SK-N-SH (cell line): Measurements from ENCODE around the gene ITLN1. TPM values are rescaled to one million over a fixed set of nuclear protein-coding genes. Genes with fewer than 3 reads are reported as not detected.

Experiments
- CTCF ChIA-PET: fragments of 300-600, 350-600 bp; formaldehyde crosslinking; extraction: SDS; loops from one replicate; lab custom pipeline; 2021; lab: Yijun Ruan, JAX
- POLR2A ChIA-PET: fragments of 350-600 bp; sonication (Branson Sonifier 250); formaldehyde crosslinking; extraction: SDS; loops from one replicate; lab custom pipeline; 2020; ENCODE audit warnings: antibody characterized with exemption, inconsistent platforms; lab: Yijun Ruan, JAX
- DNase-seq: peaks from one replicate; pipeline ENCODE4 v3.0.0; 2012
- H2AFZ ChIP-seq: fragments of 200-600 bp; sonication (generic); 2 replicates; pipeline ENCODE4 v1.8.1; 2016; ENCODE audit warnings: antibody characterized with exemption, mild to moderate bottlenecking, low read depth
- H3F3A ChIP-seq: fragments of 200-600 bp; sonication (generic); replicated peaks from 2 replicates; pipeline ENCODE3; 2016; ENCODE audit warnings: antibody characterized with exemption, mild to moderate bottlenecking; ENCODE audit not compliant: insufficient read depth
- H3K27ac ChIP-seq, 2 experiments: fragments of 200-500 bp in 1 of 2; fragments of 200-600 bp in 1 of 2; sonication (Bioruptor generic) in 1 of 2; sonication (generic), shearing (Covaris generic) in 1 of 2; 2 replicates each; pipeline versions ENCODE4 v1.5.1 to v1.6.1; 2014 to 2016; ENCODE audit warnings: low read depth in 2 of 2, inconsistent platforms in 1 of 2, low read length in 1 of 2, mild to moderate bottlenecking in 1 of 2, mixed read lengths in 1 of 2
- H3K27me3 ChIP-seq: fragments of 200-600 bp; sonication (generic), shearing (Covaris generic); 2 replicates; pipeline ENCODE4 v1.6.1; 2016; ENCODE audit warnings: mixed run types; ENCODE audit not compliant: insufficient read depth
- H3K36me3 ChIP-seq, 2 experiments: fragments of 200-500 bp in 1 of 2; fragments of 200-600 bp in 1 of 2; sonication (Bioruptor generic) in 1 of 2; sonication (generic) in 1 of 2; replicated peaks in 1 of 2; 2 replicates each; pipeline versions ENCODE3 to v1.5.1; 2014 to 2016; ENCODE audit warnings: low read length in 1 of 2, mild to moderate bottlenecking in 1 of 2; ENCODE audit not compliant: insufficient read depth in 2 of 2, control insufficient read depth in 1 of 2
- H3K4me1 ChIP-seq, 2 experiments: fragments of 200-500 bp in 1 of 2; fragments of 200-600 bp in 1 of 2; sonication (Bioruptor generic) in 1 of 2; sonication (generic), shearing (Covaris generic) in 1 of 2; 2 replicates each; pipeline versions ENCODE4 v1.5.1 to v1.6.1; 2014 to 2016; ENCODE audit warnings: low read depth in 1 of 2, low read length in 1 of 2, mixed run types in 1 of 2; ENCODE audit not compliant: insufficient read depth in 2 of 2, control insufficient read depth in 1 of 2
- H3K4me2 ChIP-seq: fragments of 200-600 bp; sonication (generic), shearing (Covaris generic); 2 replicates; pipeline ENCODE4 v1.6.1; 2017; ENCODE audit warnings: mixed run types
- H3K4me3 ChIP-seq, 2 experiments: fragments of 200-500 bp in 1 of 2; fragments of 200-600 bp in 1 of 2; sonication (Bioruptor generic) in 1 of 2; sonication (generic), shearing (Covaris generic) in 1 of 2; 2 replicates each; pipeline versions ENCODE4 v1.5.1 to v1.8.1; 2014 to 2016; ENCODE audit warnings: low read depth in 2 of 2, inconsistent platforms in 1 of 2, low read length in 1 of 2, mild to moderate bottlenecking in 1 of 2, mixed read lengths in 1 of 2, moderate library complexity in 1 of 2
- H3K79me2 ChIP-seq: fragments of 200-600 bp; sonication (generic); 2 replicates; pipeline ENCODE4 v1.8.1; 2017; ENCODE audit warnings: mild to moderate bottlenecking; ENCODE audit not compliant: insufficient read depth
- H3K9ac ChIP-seq: fragments of 200-600 bp; sonication (generic); 2 replicates; pipeline ENCODE4 v1.6.1; 2017; ENCODE audit warnings: mixed run types
- H3K9me2 ChIP-seq: fragments of 200-600 bp; sonication (generic); 2 replicates; pipeline ENCODE4 v1.6.1; 2017; ENCODE audit warnings: mixed run types
- H3K9me3 ChIP-seq: fragments of 200-600 bp; sonication (generic); 2 replicates; pipeline ENCODE4 v1.6.1; 2017; ENCODE audit warnings: mixed run types, mild to moderate bottlenecking, moderate library complexity
- H4K20me1 ChIP-seq: fragments of 200-600 bp; sonication (generic); 2 replicates; pipeline ENCODE4 v1.6.1; 2017; ENCODE audit warnings: mild to moderate bottlenecking, mixed run types; ENCODE audit not compliant: insufficient read depth
- EZH2phosphoT487 ChIP-seq: fragments of 200-600 bp; sonication (generic); IDR thresholded peaks from 2 replicates; pipeline ENCODE4 v1.6.1; 2017; ENCODE audit warnings: low read depth, mixed run types, mild to moderate bottlenecking, antibody characterized with exemption, moderate library complexity, borderline replicate concordance
- FOXM1 ChIP-seq: IDR thresholded peaks from 2 replicates; pipeline ENCODE4 v1.4.0; 2012; ENCODE audit warnings: low read depth, mild to moderate bottlenecking
- JUND ChIP-seq: IDR thresholded peaks from 2 replicates; pipeline ENCODE4 v1.4.0; 2012
- MAX ChIP-seq: IDR thresholded peaks from 2 replicates; pipeline ENCODE4 v1.4.0; 2012; ENCODE audit warnings: low read depth
- MEF2A ChIP-seq: IDR thresholded peaks from 2 replicates; pipeline ENCODE4 v1.4.0; 2012; ENCODE audit warnings: low read depth, borderline replicate concordance
- NFIC ChIP-seq: IDR thresholded peaks from 2 replicates; pipeline ENCODE4 v1.4.0; 2012; ENCODE audit warnings: borderline replicate concordance
- NRF1 ChIP-seq: IDR thresholded peaks from 2 replicates; pipeline ENCODE4 v1.6.1; 2012; ENCODE audit warnings: low read depth, mild to moderate bottlenecking, low read length
- PBX3 ChIP-seq: IDR thresholded peaks from 2 replicates; pipeline ENCODE4; 2012
- SIN3A ChIP-seq: IDR thresholded peaks from 2 replicates; pipeline ENCODE4 v1.6.1; 2012; ENCODE audit warnings: low read depth, mild to moderate bottlenecking, low read length, moderate library complexity, borderline replicate concordance
- TEAD4 ChIP-seq: IDR thresholded peaks from 2 replicates; pipeline ENCODE4 v1.4.0; 2012; ENCODE audit warnings: mild to moderate bottlenecking, borderline replicate concordance; ENCODE audit not compliant: insufficient read depth
- ZBTB33 ChIP-seq: IDR thresholded peaks from 2 replicates; pipeline ENCODE4 v1.4.0; 2012; ENCODE audit warnings: low read depth, borderline replicate concordance
- WGBS: methylation state at CpG from one replicate; pipeline ENCODE4 v1.1.6; 2017; ENCODE audit warnings: low lambda C conversion rate; 5-methylcytosine and 5-hydroxymethylcytosine counted together
- polyA plus RNA-seq, 3 experiments: library from polyadenylated mRNA; depleted of rRNA; stranded (reverse); fragments of >200 nt; gene quantifications; 2 replicates each; pipeline ENCODE4 v1.2.3, GENCODE V29; 2012

ITLN1 gene
- polyA plus RNA-seq, 1 of the 3 experiments (the other 2 are of a cell fraction) = not detected

- H3K4me3 ChIP-seq = no peak overlapping the region
- H2AFZ ChIP-seq = no peak overlapping the region
- POLR2A ChIA-PET = no interaction called here
- CTCF ChIA-PET = no interaction called here
- no peaks in the 10 kb centered on the region for H3K9me2 ChIP-seq
- no peaks in the 10 kb centered on the region; the same call in 1 of the 2 replicates for H3K27me3 ChIP-seq
- no peak overlapping the region for H3K27ac ChIP-seq
- TF ChIP-seq JUND (no peak), NFIC (no peak), FOXM1 (no peak), MEF2A (no peak), ZBTB33 (no peak)
- no peak for DNase-seq
- no peak overlapping the region for H3K9ac ChIP-seq
- 7% methylated on average over 5 of the region's 5 CpGs for WGBS
- no peaks in the 10 kb centered on the region for H3K4me1 ChIP-seq
- no peaks in the 10 kb centered on the region for H3F3A ChIP-seq
- no peaks in the 10 kb centered on the region for H3K79me2 ChIP-seq
- H3K36me3 ChIP-seq = no peaks in the 10 kb centered on the region
- H4K20me1 ChIP-seq = no peaks in the 10 kb centered on the region
- no peak overlapping the region for H3K4me2 ChIP-seq
- no peaks in the 10 kb centered on the region for H3K9me3 ChIP-seq
Measured at GRCh38 chr1:160860840-160861505, 24.0 kb downstream of the ITLN1 start.

- Histone ChIP-seq H3K4me3 (no peak overlapping the region), H3K9me3 (no peaks in the 10 kb centered on the region), H3K9ac (no peak overlapping the region), H3K27ac (no peak overlapping the region), H3K4me1 (no peaks in the 10 kb centered on the region), H3K9me2 (no peaks in the 10 kb centered on the region), H3F3A (no peaks in the 10 kb centered on the region), H3K79me2 (no peaks in the 10 kb centered on the region), H4K20me1 (no peaks in the 10 kb centered on the region), H3K27me3 (no peaks in the 10 kb centered on the region; the same call in 1 of the 2 replicates), H3K36me3 (no peaks in the 10 kb centered on the region), H2AFZ (no peak overlapping the region), H3K4me2 (no peak overlapping the region)
- no peak for DNase-seq
- no peak for TF ChIP-seq EZH2phosphoT487
- no peak for TF ChIP-seq NRF1
- no peak for TF ChIP-seq MEF2A
- TF ChIP-seq PBX3 = no peak
- no peak for TF ChIP-seq TEAD4
- TF ChIP-seq MAX = no peak
- no peak for TF ChIP-seq SIN3A
- ChIA-PET POLR2A (no interaction called here), CTCF (no interaction called here)
- WGBS = 42% methylated on average over 5 of the region's 5 CpGs
Measured at GRCh38 chr1:160859166-160859565, 25.8 kb downstream of the ITLN1 start.
